Fibroblast of peridontal ligament (primary cell): ENCODE measurements around the gene HMCN2.

Experiments
- DNase-seq: peaks from one replicate; pipeline ENCODE4 v3.0.0-alpha.2; 2010; ENCODE audit errors: extremely low read depth

HMCN2 gene

DNA sequence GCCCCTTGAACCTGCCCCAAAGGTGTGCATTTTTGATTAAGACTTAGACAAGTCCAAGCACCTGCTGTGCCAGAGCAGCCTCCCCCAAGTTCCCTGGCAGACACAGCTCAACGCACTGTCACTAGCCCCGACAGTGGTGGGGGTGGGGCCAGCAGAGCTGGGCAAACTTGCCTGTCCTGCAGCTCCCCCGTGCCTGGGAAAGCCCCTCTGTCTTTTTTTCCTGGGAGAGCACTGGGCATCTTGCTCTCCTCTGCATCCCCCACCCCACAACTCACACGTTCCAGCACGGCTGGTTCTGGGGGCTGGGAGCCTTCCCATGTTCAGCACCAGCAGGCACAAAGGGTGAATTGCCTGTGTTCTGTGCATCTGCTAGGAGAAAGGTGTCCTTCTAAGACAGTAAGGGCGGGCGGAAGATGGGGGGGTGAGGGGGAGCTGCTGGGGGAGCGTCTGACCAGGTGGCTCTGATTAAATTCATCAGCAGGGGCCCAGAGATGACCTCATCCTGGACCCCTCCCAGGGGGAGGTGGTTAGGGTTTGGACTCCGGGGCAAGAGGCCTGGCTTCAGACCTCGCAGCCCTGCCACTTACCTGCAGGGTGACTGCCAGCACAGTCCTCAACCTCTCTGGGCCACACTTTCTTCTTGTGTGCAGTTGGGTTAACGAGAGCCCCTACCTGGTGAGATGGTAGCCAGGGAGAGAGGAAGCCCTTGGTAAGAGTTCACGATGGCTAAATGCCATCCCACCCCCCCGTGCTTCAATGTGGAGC lies 23.5 kb downstream of the HMCN2 start:
- no peak for DNase-seq

DNA sequence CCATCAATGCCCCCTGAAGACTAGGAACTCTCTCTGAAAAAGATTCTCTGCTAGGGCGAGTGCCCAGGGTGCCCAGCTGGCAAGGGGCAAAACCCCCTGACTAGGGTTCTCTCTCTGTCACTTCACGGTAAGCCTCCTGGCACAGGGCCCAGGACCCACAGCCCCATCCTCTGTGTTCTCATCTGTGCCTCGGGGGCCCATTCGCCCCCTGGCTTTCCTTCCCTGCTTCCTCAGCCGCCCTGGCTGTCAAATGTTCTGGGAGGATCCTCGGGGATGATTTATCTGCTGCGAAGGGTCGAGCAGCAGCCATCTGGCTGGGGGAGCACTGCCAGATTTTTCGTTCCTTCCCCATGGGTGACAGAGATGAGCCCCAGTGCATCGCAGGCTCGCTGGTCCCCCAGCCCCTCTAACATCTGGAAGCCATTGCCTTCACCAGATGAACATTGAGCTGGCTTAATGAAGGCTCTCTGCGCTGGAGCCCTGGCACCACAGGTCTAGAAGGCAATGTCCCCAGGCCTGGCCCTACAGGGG lies 24.2 kb downstream of the HMCN2 start:
- no peak for DNase-seq

- DNase-seq = peak; percentile 33
Observed at GRCh38 chr9:130290291-130291181, 25.0 kb downstream of the HMCN2 start.

DNA sequence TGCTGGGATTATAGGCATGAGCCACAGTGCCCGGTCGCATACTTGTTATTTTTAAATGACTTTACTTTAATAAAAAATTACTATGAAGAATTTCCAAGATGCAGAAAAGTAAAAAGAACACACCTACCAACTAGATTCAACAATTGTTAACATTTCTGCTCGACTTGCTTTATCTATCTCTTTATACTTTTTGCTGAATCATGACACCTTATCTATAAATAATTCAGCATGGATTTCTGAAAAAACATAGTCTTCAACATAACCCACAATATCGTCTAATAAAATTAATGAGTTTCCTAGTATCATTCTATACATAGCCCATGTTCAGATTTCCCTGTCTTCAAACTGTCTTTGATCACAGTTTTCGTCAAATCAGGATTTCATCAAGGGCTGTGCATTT lies 25.9 kb downstream of the HMCN2 start:
- no peak for DNase-seq

DNA sequence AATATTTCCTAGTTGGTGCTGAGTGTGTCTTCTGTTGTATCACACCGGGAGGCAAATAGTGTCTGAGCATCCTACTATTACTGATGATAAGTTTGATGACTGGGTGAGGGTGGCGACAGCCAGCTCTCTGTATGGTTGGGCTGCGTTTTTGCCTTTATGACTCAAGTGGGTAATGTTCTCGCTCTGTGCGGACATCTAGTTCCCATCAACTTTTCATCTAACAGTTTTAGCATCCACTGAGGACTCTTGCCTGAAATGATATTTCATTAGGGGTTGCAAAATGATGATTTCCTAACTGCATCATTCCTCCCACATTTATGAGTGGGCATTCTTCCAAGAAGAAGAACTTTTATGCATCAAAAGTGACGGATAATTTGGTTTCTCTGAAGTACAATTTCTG lies 26.5 kb downstream of the HMCN2 start:
- no peak for DNase-seq

- DNase-seq = no peak
Observed at GRCh38 chr9:130294664-130295063, 29.1 kb downstream of the HMCN2 start.

GRCh38 chr9:130295431-130295830 lies 29.9 kb downstream of the HMCN2 start:
- no peak for DNase-seq

GRCh38 chr9:130295945-130296782 lies 30.6 kb downstream of the HMCN2 start:
- no peak for DNase-seq

GRCh38 chr9:130296783-130297055 lies 31.2 kb downstream of the HMCN2 start:
- no peak for DNase-seq

DNA sequence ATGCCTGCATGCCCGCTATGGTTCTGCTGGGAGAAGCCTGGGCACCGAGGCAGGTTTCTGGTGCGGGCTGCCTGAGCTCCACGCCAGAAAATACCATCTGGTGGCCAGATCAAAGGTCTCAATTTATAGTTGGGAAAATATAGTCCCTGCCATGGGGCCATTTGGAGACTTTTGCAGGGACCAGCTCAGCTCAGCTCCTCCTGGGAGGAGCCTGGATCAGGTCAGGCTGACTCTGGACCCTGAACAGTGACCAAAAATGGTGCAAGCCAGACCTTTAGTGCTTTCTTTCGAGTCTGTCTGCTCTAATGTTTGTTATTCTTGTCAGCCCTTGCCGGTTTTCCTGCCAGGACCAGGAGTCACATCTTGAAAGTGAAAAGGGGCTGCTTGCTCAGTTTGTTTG lies 31.8 kb downstream of the HMCN2 start:
- no peak for DNase-seq

DNA sequence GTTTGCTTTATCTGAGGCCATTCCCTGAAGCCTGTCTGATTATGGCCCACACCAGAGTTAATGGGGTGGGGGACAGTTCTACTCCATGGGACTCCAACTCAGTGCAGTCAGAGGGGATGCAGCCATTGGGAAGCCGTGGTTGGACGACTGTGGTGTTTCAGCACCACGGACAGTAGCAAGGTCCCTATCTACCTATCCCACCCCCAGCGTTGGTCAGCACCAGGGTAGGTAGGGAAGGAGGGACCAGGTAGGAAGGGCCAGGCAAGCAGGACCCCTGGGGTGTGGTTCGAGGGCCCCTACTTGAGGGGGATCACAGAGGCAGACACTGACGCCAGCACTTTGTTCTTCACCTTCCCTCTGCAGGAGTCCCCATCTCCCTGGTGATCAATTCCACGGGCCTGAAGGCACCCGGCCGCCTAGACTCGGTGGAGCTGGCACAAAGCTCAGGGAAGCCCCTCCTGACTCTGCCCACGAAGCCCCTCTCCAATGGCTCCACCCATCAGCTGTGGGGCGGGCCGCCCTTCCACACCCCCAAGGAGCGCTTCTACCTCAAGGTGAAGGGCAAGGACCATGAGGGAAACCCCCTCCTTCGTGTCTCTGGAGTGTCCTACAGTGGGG lies 33.2 kb downstream of the HMCN2 start:
- DNase-seq = no peak

DNA sequence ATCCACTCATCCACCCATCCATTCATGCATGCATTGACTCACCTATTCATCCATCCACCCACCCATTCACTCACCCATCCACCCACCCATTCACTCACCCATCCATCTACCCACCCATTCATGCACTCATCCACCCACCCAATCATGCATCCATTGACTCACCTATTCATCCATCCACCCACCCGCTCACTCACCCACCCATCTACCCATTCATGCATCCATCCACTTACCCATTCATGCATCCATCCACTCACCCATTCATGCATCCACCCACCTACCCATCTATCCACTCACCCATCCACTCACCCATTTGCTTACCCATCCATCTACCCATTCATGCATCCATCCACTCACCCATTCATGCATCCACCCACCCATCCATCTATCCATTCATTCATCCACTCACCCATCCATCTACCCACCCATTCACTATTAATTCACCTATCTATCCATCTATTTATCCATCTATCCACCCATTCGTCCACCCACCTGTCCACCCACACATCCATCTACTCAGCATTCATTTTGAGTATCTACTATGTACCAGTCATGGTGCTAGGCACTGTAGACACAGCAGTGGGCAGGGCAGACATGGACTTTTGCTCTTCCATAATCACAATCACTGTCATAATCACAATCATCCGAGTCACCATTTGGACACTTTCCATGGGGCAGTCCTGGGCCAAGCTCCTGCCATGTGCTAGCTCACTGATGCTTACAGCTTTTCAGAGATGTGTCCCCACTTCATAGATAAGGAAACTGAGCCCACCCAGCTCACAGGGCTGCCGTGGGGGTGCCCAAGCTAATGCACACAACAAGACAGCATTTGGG lies 34.4 kb downstream of the HMCN2 start:
- DNase-seq = no peak

- DNase-seq = no peak
Observed at GRCh38 chr9:130300739-130301138, 35.2 kb downstream of the HMCN2 start.

DNA sequence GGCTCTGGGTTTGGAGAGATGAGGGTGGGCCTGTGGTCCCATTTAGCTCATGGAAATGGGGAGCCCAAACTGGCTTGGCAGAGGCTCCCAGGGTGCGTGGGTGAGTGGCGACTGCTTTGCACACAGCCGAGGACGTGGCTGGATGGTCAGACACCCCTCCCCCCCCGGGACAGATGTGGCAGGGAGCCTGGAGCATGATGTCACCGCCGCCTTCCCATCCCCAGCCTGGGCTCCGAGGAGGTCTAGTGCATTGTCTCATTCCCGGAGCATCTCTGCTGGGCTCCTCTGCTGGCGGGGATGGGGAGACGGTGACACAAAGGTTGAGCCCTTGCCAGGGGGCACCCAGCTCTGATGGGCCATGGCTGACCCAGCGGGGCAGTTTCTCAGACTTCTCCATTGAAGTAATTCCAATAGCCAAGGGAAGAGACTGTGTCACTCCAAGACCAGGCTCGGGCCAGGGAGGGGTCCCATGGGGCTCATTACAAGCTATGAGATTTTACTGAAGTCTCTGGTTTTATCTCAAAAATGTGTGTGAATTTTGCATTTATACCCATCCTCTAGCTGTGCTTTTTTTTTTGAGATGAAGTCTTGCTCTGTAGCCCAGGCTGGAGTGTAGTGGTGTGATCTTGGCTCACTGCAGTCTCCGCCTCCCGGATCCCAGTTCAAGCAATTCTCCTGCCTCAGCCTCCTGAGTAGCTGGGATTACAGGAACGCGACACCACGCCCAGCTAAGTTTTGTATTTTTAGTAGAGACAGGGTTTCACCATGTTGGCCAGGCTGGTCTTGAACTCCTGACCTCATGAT lies 36.1 kb downstream of the HMCN2 start:
- DNase-seq = no peak

- no peak for DNase-seq
Observed at GRCh38 chr9:130302785-130303612, 37.4 kb downstream of the HMCN2 start.

DNA sequence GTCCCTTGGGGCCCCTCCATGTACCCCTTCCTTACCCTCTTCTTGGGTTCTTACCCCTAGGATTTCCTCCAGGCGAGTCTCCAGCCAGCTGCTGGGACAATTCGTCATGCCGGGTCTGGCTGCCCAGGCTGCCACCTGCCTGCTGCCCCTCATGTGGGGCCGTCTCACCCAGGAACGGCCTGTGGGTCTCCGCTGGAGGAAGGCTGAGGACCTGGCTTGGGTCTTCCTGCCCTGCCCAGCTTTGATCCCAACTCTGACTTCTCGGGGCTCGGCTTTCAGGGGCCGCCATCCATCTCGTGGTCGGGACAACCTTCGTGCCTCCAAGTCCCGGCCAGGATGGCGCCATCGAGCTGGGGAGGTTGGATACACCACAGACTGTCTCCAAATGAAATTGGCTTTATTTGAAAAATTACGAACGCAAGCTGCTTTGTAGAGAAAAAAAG lies 38.1 kb downstream of the HMCN2 start:
- no peak for DNase-seq

DNA sequence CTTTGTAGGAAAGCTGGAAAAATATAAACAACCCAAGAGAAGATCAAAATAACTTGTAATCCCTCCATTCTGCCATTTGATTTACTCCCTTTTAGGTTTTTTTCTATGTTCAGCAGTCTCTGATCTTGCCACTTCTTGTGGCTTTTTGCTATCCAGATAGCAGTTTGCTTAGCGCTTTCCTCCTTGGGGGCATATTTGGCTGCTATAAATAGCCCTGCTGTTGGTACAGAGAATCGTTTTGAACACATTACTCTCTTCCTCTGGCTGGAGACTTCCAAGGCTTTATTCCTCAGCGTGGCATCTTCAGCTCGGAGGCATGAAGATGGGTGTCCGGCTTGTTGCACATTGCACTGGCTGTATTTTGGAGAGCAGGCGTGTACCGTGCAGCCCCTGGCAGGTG lies 38.6 kb downstream of the HMCN2 start:
- DNase-seq = no peak

DNA sequence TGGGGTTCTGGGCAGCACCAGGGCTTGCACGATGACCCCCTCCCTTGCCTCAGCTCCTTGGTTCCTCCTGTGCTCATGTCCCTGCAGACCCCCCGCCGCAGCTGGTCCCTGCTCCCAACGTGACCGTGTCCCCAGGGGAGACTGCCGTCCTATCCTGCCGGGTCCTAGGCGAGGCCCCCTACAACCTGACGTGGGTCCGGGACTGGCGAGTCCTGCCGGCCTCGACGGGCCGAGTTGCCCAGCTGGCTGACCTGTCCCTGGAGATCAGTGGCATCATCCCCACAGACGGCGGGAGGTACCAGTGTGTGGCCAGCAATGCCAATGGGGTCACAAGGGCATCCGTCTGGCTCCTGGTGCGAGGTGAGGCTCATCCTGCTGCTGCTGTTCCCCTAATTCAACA lies 39.1 kb downstream of the HMCN2 start:
- no peak for DNase-seq

GRCh38 chr9:130305381-130305780 lies 39.8 kb downstream of the HMCN2 start:
- DNase-seq = no peak
